NT2/D1 (cell line): ENCODE measurements around the gene DTD1.

Source experiments
- SUZ12 ChIP-seq: IDR thresholded peaks from 2 replicates; pipeline ENCODE4 v1.6.1; 2011; ENCODE audit not compliant: insufficient read length, insufficient read depth; ENCODE audit errors: extremely low read depth
- ZNF274 ChIP-seq: IDR thresholded peaks from 2 replicates; pipeline ENCODE4 v1.6.1; 2011; ENCODE audit warnings: mild to moderate bottlenecking, low read depth, low read length

DNA sequence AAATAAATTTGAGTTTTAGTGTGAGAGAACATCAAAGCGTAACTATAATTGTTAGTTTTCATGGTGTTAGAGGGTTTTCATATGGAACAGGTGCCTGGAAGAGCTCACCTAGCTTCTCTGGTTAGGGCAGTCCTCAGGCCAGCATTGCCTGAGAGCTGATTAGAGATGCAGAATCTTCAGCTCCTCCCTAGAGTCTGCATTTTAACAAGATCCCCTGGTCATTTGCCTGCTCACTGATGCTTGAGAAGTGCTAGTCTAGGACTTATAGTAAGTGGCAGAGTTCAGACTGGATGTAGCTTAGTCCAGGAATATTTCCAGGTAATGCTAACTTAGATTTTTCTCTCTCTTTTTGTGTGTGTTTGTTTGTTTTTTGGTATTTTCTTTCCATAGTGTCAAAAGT lies 42.3 kb upstream of the DTD1 start:
- TF ChIP-seq SUZ12 (no peak), ZNF274 (no peak)
